ENCODE data around the gene ZSWIM2. TPM values are rescaled to one million over a fixed set of nuclear protein-coding genes. Genes with fewer than 3 reads are reported as not detected.

Gene ZSWIM2
- total RNA-seq, 4 donors from 2014 or later, result not detected

DNA sequence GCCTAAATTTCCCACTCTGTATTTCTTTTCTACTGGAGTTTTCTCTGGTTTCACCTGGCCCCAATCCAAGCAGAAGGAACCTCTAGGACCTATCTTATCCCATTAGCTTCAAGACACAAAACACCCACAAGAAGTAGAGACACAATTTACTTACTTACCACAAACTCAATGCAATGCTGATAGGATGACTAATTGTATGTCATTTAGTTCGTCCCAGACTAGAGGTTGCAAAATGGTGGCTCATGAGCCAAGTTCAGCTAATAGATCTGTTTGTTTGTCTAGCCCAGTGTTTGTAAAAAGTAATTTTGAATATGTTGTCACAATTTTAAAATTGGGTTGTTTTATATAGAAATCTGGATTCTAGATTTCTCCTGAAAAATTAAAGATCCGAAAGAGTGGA, 34.7 kb upstream of the ZSWIM2 start:
- Histone ChIP-seq H3K4me1 (peaks cover 0 to 28% (median 0%) of the 10 kb centered on the region in 4 donors), H3K27ac (no peak overlapping the region), H3K4me3 (no peak overlapping the region), H3K36me3 (no peaks in the 10 kb centered on the region), H3K9me3 (peaks cover 0 to 22% (median 4%) of the 10 kb centered on the region in 4 donors), H3K27me3 (no peaks in the 10 kb centered on the region)
- 89 to 95% methylated on average over 2 of the region's 2 CpGs for WGBS, 2 donors
- TF ChIP-seq, protein P1, sequence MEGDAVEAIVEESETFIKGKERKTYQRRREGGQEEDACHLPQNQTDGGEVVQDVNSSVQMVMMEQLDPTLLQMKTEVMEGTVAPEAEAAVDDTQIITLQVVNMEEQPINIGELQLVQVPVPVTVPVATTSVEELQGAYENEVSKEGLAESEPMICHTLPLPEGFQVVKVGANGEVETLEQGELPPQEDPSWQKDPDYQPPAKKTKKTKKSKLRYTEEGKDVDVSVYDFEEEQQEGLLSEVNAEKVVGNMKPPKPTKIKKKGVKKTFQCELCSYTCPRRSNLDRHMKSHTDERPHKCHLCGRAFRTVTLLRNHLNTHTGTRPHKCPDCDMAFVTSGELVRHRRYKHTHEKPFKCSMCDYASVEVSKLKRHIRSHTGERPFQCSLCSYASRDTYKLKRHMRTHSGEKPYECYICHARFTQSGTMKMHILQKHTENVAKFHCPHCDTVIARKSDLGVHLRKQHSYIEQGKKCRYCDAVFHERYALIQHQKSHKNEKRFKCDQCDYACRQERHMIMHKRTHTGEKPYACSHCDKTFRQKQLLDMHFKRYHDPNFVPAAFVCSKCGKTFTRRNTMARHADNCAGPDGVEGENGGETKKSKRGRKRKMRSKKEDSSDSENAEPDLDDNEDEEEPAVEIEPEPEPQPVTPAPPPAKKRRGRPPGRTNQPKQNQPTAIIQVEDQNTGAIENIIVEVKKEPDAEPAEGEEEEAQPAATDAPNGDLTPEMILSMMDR (IDR thresholded peaks at IDR 0.05), result no peak
- no peak for TF ChIP-seq POLR2A (IDR thresholded peaks at IDR 0.05)
- no peak for TF ChIP-seq EP300 (IDR thresholded peaks at IDR 0.05)
- no peak for DNase-seq (ENCODE audit: low spot score in 2 of 2)

DNA sequence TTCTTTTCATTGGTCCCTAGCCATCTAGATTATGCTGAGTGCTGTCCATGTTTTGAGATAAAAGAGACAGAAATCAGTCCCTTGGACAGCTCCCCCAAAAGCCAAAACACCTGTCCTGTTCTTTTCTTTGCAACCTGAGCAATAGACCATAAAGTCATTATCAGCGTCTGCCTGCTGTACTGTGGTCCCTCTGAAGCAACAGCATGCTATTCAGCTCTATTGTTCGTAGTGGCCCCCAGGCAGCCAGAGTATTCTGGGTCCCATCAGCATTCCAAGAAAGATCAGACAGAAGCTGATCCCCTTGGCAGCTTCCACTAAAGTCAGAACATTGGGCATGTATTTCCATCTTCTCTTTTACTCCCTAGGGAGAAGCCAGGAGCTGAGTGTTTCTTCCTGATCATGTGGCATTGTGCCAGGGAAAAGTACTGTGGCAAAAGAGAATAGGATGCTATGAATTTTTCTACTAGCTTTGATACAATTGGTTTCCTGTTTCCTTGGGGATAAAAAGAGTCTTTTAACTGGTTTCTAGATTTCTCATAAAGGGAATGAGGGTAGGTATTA, 33.6 kb upstream of the ZSWIM2 start:
- WGBS, 2 donors, result 51 to 73% methylated on average over 2 of the region's 2 CpGs

DNA sequence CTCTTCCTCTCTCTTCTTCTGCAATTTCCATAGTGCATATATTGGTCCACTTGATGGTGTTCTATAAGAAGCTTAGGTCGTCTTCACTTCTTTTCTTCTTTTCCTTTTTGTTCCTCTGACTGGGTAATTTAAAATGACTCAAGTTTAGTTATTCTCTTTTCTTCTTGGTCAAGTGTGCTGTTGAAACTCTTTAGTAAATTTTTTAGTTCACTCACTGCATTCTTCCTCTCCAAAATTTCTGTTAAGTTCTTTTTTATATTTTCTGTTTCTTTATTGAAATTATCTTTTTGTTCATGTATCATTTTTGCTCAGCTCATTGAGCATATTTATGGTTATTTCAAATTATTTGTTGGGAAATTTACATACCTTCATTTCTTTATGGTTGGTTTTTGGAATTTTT, 32.7 kb upstream of the ZSWIM2 start:
- H3K27ac ChIP-seq, result no peak overlapping the region
- peaks cover 0 to 22% (median 4%) of the 10 kb centered on the region in 4 donors for H3K9me3 ChIP-seq
- H3K4me1 ChIP-seq, result peaks cover 0 to 11% (median 0%) of the 10 kb centered on the region in 4 donors
- no peak overlapping the region for H3K4me3 ChIP-seq
- H3K36me3 ChIP-seq, result no peaks in the 10 kb centered on the region
- no peak for DNase-seq (ENCODE audit: low spot score in 2 of 2)
- whole genome bisulfite sequencing, 2 donors, result 76 to 85% methylated on average over 1 of the region's 1 CpG
- H3K27me3 ChIP-seq, result no peaks in the 10 kb centered on the region
- no peak for TF ChIP-seq EP300 (IDR thresholded peaks at IDR 0.05)
- TF ChIP-seq, protein P1 (IDR thresholded peaks at IDR 0.05), result no peak
- no peak for TF ChIP-seq POLR2A (IDR thresholded peaks at IDR 0.05)

More for the DNA sequence above, 33.6 kb upstream of the ZSWIM2 start:
- TF ChIP-seq, protein P1 (IDR thresholded peaks at IDR 0.05), result no peak
- no peak for TF ChIP-seq POLR2A (IDR thresholded peaks at IDR 0.05)
- TF ChIP-seq EP300 (IDR thresholded peaks at IDR 0.05), result no peak
- H3K9me3 ChIP-seq, result peaks cover 0 to 22% (median 4%) of the 10 kb centered on the region in 4 donors
- no peak overlapping the region for H3K27ac ChIP-seq
- no peaks in the 10 kb centered on the region for H3K27me3 ChIP-seq
- H3K4me1 ChIP-seq, result peaks cover 0 to 21% (median 0%) of the 10 kb centered on the region in 4 donors
- H3K4me3 ChIP-seq, result no peak overlapping the region
- H3K36me3 ChIP-seq, result no peaks in the 10 kb centered on the region
- no peak for DNase-seq (ENCODE audit: low spot score in 2 of 2)

DNA sequence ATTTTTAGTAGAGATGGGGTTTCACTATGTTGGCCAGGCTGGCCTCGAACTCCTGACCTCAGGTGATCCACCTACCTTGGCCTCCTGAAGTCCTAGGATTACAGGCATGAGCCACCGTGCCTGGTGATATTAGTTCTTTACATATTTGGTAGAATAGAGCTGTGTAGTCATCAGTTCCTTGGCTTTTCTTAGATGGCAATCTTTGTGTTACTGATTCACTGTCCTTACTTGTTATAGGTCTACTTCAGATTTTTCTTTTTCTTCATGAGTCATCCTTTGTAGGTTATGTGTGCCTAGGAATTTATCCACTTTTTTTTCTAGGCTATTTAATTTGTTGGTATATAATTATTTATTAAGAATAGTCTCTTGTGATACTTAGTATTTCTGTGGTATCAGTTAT, 30.3 kb upstream of the ZSWIM2 start:
- no peaks in the 10 kb centered on the region for H3K27me3 ChIP-seq
- no peak for DNase-seq (ENCODE audit: low spot score in 2 of 2)
- H3K4me3 ChIP-seq, result no peak overlapping the region
- peaks cover 0 to 22% (median 4%) of the 10 kb centered on the region in 4 donors for H3K9me3 ChIP-seq
- no peaks in the 10 kb centered on the region for H3K36me3 ChIP-seq
- H3K27ac ChIP-seq, result no peak overlapping the region
- H3K4me1 ChIP-seq, result no peaks in the 10 kb centered on the region
- 90 to 97% methylated on average over 2 of the region's 2 CpGs for WGBS, 2 donors
- TF ChIP-seq, protein P1 (IDR thresholded peaks at IDR 0.05), result no peak
- no peak for TF ChIP-seq EP300 (IDR thresholded peaks at IDR 0.05)

DNA sequence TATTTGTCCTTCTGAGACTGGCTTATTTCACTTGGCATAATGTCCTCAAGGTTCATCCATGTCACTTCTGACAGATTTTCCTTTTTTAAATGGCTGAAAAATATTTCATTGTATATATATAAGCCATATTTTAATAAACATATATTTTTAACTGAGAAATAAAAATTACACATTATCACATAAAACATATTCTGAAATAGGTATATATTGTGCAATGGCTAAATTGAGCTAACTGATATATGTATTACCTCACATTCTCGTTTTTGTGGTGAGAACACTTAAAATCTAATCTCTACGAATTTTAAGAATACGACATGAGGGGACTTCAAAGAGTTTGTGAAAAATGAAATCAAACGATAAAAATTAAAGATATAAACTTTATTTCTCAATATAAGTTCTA, 25.7 kb upstream of the ZSWIM2 start:
- DNase-seq (ENCODE audit: low spot score in 2 of 2), result no peak
- TF ChIP-seq, protein P1 (IDR thresholded peaks at IDR 0.05), result no peak
- TF ChIP-seq POLR2A (IDR thresholded peaks at IDR 0.05), result no peak
- no peak for TF ChIP-seq EP300 (IDR thresholded peaks at IDR 0.05)
- no peaks in the 10 kb centered on the region for H3K4me1 ChIP-seq
- no peaks in the 10 kb centered on the region for H3K27me3 ChIP-seq
- no peaks in the 10 kb centered on the region for H3K36me3 ChIP-seq
- no peak overlapping the region for H3K4me3 ChIP-seq
- WGBS, 2 donors, result 91 to 92% methylated on average over 4 of the region's 4 CpGs
- no peaks in the 10 kb centered on the region for H3K9me3 ChIP-seq
- no peak overlapping the region for H3K27ac ChIP-seq

Data from tibial nerve (tissue), 4 donors.